NK-92 treated with Interleukin-12 subunit alpha and Interleukin-12 subunit beta, amount 100 ng/mL, for 24 hours (cell line): Measurements from ENCODE around the gene NEK1.

Experiments used
- DNase-seq: peaks from one replicate; lab custom pipeline; 2025; lab: John Stamatoyannopoulos, UW

Gene NEK1, protein sequence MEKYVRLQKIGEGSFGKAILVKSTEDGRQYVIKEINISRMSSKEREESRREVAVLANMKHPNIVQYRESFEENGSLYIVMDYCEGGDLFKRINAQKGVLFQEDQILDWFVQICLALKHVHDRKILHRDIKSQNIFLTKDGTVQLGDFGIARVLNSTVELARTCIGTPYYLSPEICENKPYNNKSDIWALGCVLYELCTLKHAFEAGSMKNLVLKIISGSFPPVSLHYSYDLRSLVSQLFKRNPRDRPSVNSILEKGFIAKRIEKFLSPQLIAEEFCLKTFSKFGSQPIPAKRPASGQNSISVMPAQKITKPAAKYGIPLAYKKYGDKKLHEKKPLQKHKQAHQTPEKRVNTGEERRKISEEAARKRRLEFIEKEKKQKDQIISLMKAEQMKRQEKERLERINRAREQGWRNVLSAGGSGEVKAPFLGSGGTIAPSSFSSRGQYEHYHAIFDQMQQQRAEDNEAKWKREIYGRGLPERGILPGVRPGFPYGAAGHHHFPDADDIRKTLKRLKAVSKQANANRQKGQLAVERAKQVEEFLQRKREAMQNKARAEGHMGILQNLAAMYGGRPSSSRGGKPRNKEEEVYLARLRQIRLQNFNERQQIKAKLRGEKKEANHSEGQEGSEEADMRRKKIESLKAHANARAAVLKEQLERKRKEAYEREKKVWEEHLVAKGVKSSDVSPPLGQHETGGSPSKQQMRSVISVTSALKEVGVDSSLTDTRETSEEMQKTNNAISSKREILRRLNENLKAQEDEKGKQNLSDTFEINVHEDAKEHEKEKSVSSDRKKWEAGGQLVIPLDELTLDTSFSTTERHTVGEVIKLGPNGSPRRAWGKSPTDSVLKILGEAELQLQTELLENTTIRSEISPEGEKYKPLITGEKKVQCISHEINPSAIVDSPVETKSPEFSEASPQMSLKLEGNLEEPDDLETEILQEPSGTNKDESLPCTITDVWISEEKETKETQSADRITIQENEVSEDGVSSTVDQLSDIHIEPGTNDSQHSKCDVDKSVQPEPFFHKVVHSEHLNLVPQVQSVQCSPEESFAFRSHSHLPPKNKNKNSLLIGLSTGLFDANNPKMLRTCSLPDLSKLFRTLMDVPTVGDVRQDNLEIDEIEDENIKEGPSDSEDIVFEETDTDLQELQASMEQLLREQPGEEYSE (N-terminal part only)

GRCh38 chr4:169611991-169612870 is at the start of gene NEK1:
NEK1 (minus strand) TSS chr4:169612583; CDS start chr4:169602630, 9,953 bp downstream.
- peak; percentile 83 for DNase-seq

DNA sequence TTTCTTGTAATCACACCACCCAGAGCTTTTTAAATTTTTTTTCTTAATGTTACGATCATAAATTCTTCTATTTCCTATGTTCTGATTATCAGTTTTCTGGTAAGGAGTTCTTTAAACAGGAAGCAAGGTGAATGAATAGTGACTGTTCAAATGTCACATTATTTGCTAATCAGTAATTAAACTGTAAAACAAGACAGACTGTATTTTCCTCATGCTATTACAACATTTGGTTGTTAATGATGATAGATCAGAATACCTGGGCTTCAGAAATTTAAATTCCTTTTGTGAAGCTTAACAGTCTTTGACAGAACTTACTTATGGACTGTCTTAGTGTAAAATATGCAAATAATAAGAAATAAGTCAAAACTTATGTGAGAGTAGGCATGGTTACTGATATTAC is 49.4 kb upstream of the NEK1 start:
- DNase-seq, result no peak

GRCh38 chr4:169660929-169661328 is 48.5 kb upstream of the NEK1 start:
- no peak for DNase-seq

GRCh38 chr4:169659716-169660670 is 47.6 kb upstream of the NEK1 start:
- no peak for DNase-seq

- no peak for DNase-seq
Measured at GRCh38 chr4:169658975-169659715, 46.8 kb upstream of the NEK1 start.

DNA sequence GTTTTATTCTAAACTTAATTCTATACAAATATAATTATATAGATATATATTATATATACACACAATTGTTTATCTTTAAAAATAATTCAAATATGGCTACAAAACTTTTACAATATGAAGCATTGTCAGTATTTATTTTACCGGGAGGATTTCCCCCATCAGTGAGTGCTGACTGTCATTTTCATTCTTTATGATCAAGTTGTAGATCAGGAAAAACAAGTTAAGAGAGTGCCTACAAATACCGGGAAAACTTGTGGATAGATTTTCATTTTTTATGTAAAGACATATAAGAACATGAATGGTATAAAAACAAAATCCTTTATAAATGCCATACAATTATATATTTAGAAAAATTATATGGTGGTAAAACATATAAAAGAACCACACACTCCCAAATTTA is 45.8 kb upstream of the NEK1 start:
- DNase-seq, result no peak

DNA sequence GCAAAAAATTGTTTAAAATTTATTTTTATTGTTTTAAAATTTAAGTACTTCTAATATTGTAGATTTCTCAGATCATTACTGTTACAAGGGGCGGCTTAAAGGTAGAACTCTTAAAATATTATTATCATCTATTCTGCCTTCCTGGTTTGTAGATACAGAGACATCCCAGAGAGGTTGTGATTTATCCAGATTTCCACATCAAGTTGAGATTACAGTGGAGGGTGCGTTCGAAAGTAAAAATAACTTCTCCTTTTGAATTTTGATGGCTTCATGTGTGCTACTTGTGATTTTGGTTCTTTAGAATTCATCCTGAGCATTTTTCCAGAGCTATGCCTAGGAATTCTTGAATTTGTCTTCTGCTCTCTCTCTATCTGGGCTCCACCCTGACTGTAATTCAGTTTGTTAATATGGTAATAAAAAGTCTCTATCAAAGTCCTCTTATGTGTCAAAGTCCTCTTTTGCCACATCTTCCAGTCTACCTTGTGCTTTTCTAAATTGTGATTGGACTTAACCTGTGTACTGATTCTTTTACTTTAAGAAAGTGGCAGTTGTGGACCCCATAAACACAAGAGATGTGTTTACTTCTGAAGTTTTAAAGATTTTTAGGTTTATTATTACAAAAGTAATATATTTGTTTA is 45.2 kb upstream of the NEK1 start:
- DNase-seq, result no peak

DNA sequence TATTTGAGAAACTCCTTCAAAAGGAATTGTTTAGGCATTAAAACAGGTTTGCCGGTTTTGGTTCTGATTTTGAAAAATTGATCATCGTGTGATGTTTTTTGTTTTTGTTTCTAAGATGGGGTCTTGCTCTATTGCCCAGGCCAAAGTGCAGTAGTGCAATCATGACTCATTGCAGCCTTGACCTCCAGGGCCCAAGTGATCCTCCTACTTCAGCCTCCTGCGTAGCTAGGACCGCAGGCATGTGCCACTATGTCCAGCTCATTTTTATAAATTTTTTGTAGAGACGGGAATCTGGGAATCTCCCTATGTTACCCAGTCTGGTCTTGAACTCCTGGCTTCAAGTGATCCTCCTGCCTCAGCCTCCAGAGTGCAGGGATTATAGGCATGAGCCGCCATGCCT is 43.0 kb upstream of the NEK1 start:
- no peak for DNase-seq

GRCh38 chr4:169652535-169652934 is 40.2 kb upstream of the NEK1 start:
- DNase-seq, result no peak

- no peak for DNase-seq
Measured at GRCh38 chr4:169650227-169650936, 38.0 kb upstream of the NEK1 start.

DNA sequence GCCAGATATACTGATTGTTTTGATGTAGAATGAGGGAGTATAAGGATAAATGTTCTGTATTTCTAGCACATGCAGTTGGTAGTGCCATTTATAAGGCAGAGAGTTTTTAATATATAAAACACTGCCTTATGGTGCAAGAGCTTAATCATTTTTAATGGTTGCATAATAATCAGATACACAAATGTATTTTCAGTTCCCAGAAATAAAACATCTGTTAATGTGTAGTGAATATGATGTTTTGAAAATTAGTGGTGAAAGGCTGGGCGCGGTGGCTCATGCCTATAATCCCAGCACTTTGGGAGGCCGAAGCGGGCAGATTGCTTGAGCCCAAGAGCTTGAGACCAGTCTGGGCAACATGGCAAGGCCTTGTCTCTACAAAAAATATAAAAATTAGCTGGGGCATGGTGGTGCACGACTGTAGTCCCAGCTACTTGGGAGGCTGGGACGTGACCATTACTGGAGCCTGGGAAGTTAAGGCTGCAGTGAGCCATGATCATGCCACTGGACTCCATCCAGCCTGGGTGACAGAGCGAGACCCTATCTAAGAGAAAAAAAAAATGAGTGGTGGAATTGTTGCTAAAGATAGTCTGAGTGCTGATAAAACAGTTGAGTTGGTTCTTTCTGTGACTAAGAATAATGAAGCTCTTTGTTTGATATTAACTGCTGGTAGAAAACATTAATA is 37.3 kb upstream of the NEK1 start:
- DNase-seq, result no peak

GRCh38 chr4:169645627-169646026 is 33.2 kb upstream of the NEK1 start:
- no peak for DNase-seq

DNA sequence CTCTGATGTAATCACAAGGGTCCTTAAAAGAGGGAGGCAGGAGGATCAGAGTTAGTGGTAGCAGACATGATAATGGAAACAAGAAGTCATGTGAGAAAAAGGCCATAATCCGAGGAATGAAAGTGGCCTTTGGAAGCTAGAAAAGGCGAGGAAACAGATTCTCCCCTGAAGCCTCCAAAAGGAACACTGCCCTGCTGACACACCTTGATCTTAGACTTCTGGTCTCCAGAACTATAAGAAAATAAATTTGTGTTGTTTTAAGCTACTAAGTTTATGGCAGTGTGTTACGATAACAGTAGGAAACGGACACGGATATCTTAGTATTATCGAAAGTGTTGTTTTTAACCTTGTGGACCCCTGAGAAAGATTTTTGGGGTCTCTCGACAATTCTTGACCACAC is 32.4 kb upstream of the NEK1 start:
- no peak for DNase-seq

DNA sequence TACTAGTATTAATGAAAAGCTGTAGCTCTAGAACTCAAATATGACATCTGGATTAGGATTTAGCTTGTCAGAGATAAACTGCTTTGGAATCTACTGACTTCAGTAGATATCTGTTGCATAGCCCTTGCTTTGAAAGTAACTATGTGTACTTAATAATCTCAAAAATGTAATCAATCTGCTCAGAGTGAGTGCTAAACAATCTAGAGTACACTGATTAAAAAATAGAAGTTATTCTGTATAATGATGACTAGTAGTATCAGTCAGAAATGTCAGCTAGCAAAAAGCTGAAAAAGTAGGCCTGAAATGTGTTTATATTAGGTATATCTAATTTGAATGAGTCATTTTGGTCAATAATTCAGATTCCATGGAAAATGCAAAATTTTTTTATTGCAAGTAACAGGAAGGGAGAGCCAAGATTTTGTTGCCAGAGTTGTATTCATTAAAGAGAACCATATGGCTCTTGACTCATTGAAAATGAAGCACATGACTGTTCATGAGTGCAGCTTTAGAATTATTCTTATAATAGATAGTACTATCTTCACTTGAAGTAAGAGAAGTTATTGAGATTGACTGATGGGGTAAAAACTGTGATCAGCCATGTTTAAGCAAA is 28.0 kb upstream of the NEK1 start:
- DNase-seq, result no peak

DNA sequence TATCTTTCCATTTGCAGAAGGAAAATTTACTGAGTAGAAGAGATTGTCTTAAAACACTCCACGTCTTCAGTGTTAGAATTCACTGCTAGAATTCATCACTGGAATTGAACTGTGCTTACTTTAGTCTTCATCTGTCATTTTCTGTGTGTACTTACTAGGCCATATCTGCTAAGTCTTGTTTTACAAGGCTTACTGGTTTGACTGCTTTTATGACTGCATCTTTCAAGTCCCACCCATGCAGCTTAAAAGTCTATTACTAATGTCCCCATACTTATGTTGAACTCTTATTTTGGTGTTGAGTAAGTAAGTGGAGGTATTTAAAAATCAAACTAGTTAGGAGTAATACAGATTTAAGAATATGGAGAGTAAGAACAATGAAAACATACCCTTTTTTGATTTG is 22.6 kb upstream of the NEK1 start:
- DNase-seq, result no peak

GRCh38 chr4:169632896-169633295 is 20.5 kb upstream of the NEK1 start:
- no peak for DNase-seq

DNA sequence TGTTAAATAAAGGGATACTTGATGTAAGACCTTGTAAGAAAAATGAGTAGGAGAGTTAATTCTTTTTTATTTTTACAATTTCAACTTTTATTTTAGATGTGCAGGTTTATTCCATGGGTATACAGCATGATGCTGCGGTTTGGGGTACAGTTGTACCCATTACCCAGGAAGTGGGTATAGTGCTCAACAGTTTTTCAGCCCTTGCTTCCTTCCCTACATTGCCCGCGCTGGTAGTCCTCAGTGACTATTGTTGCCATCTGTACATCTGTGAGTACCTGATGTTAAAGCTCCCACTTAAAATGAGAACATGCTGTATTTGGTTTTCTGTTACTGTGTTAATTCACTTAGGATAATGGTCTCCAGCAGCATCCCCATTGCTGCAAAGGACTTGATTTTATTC is 17.7 kb upstream of the NEK1 start:
- DNase-seq, result no peak

DNA sequence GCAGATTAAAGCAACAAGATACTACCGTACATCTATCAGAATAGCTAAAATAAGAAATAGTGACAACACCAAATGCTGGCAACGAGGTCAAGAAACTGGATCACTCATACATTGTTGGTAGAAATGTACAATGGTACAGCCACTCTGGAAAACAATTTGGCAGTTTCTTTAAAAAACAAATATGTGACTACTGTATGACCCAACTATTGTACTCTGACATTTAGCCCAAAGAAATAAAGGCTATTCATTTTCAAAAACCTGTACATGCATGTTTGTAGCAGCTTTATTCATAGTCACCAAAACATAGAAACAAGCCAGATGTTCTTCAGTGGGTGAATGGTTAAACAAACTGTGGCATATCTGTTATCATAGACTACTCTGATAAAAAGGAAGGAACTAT is 16.2 kb upstream of the NEK1 start:
- DNase-seq, result no peak
